ENCODE data around the gene ERCC6.

Gene ERCC6

GRCh38 chr10:49524496-49524895, 14.4 kb downstream of the ERCC6 start:
- H3K4me3 ChIP-seq (ENCODE audit: low read depth, low read length) = no peak overlapping the region
- no peak for TF ChIP-seq CTCF (IDR thresholded peaks at IDR 0.05; ENCODE audit: borderline replicate concordance, insufficient read depth, low read depth, low read length)

DNA sequence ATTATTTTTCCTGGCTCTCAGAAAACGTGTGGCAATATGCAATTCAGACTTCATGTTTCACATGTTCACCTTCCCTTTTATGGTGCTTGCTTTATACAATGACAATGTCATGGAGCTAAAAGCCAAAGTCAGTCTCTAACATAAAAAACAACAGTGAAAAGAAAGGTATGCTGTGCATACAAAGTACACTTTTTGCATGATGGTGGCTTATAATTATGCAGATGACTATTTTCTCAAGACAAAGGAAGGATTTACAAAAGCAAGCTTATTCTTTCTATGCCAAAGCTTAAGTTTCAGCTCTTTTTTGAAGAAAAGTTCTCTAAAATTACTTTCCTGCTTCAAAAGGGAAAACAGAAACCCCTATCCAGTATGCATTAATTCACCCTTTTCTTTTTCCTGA, 15.6 kb downstream of the ERCC6 start:
- no peak overlapping the region for H3K4me3 ChIP-seq (ENCODE audit: low read depth, low read length)
- TF ChIP-seq CTCF (IDR thresholded peaks at IDR 0.05; ENCODE audit: borderline replicate concordance, insufficient read depth, low read depth, low read length) = no peak

GRCh38 chr10:49521062-49521461, 17.9 kb downstream of the ERCC6 start:
- TF ChIP-seq CTCF (IDR thresholded peaks at IDR 0.05; ENCODE audit: borderline replicate concordance, insufficient read depth, low read depth, low read length) = no peak
- H3K4me3 ChIP-seq (ENCODE audit: low read depth, low read length) = no peak overlapping the region

GRCh38 chr10:49520122-49520775, 18.7 kb downstream of the ERCC6 start:
- no peak overlapping the region for H3K4me3 ChIP-seq (ENCODE audit: low read depth, low read length)
- TF ChIP-seq CTCF (IDR thresholded peaks at IDR 0.05; ENCODE audit: borderline replicate concordance, insufficient read depth, low read depth, low read length) = no peak

DNA sequence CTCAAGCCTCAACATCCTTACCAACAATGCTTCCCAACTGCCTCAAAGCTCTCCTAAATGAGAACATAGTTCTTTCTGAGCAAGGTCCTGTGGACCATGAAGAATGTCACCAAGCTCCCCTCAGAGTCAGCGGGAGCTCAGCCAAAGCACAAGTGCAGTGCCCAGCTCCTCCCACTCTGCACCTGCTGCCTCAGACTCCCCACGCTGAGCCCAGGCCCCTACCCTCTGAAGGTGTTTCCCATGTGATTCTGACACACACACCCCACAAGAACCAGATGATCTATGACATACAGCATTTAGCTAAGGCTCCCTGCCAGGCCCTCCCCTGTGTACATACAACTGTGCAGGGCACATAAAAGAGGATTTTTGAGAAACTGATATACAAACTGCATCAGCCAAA, 19.2 kb downstream of the ERCC6 start:
- TF ChIP-seq CTCF (IDR thresholded peaks at IDR 0.05; ENCODE audit: borderline replicate concordance, insufficient read depth, low read depth, low read length) = no peak

GRCh38 chr10:49518982-49519578, 19.8 kb downstream of the ERCC6 start:
- no peak overlapping the region for H3K4me3 ChIP-seq (ENCODE audit: low read depth, low read length)
- peak; percentile 60; the same call in 1 of the 2 replicates for TF ChIP-seq CTCF (IDR thresholded peaks at IDR 0.05; ENCODE audit: borderline replicate concordance, insufficient read depth, low read depth, low read length)

More for the DNA sequence above, 19.2 kb downstream of the ERCC6 start:
- no peak overlapping the region for H3K4me3 ChIP-seq (ENCODE audit: low read depth, low read length)

DNA sequence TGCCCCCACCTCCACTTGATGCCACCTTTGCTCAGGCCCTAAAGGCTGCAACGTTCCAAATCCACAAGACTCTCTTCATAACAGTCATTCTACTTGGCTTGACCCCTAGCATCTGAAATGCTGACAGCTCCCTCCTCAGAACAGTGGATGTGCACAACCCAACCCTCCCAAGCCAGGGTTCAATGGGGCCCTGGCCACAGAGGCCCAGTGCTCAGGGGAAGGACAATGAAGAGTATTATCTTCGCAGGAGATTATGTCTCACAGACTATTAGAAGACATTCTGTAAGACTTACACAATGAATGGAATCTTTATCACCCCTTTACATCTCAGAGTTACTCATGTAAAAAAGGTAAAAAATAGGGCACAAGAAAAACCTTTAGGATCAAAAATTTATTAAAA, 20.4 kb downstream of the ERCC6 start:
- H3K4me3 ChIP-seq (ENCODE audit: low read depth, low read length) = no peak overlapping the region
- TF ChIP-seq CTCF (IDR thresholded peaks at IDR 0.05; ENCODE audit: borderline replicate concordance, insufficient read depth, low read depth, low read length) = no peak
